GM23248 (cell line): ENCODE data around the gene ADGRL3. TPM values are rescaled to one million over a fixed set of nuclear protein-coding genes. Genes with fewer than 3 reads are reported as not detected.

Experiments
- DNase-seq: peaks from one replicate; pipeline ENCODE4 v3.0.0-alpha.2; 2015
- H2AFZ ChIP-seq: fragments of 200-600 bp; sonication (generic); 2 replicates; pipeline ENCODE4 v1.6.1; 2016; ENCODE audit warnings: antibody characterized with exemption
- H3F3A ChIP-seq: fragments of 200-600 bp; sonication (generic); 2 replicates; pipeline ENCODE4 v1.6.1; 2016; ENCODE audit warnings: mild to moderate bottlenecking, antibody characterized with exemption, mixed run types; ENCODE audit not compliant: insufficient read depth
- H3K27ac ChIP-seq: fragments of 200-600 bp; sonication (generic); 2 replicates; pipeline ENCODE4 v1.5.1; 2016; ENCODE audit warnings: mild to moderate bottlenecking
- H3K27me3 ChIP-seq: fragments of 200-600 bp; sonication (generic); replicated peaks from 2 replicates; pipeline ENCODE4 v1.6.1; 2016; ENCODE audit warnings: mild to moderate bottlenecking; ENCODE audit not compliant: insufficient read depth
- H3K36me3 ChIP-seq: fragments of 200-600 bp; sonication (generic); 2 replicates; pipeline ENCODE4 v1.6.1; 2016; ENCODE audit warnings: low read depth, mild to moderate bottlenecking
- H3K4me1 ChIP-seq: fragments of 200-600 bp; sonication (generic); 2 replicates; pipeline ENCODE4 v1.6.1; 2016; ENCODE audit warnings: mild to moderate bottlenecking; ENCODE audit not compliant: insufficient read depth
- H3K4me2 ChIP-seq: fragments of 200-600 bp; sonication (generic); one replicate; pipeline ENCODE4 v1.6.1; 2016; ENCODE audit warnings: mild to moderate bottlenecking; ENCODE audit not compliant: unreplicated experiment
- H3K4me3 ChIP-seq: fragments of 200-600 bp; sonication (generic); 2 replicates; pipeline ENCODE4 v1.5.1; 2016; ENCODE audit warnings: mild to moderate bottlenecking
- H3K79me2 ChIP-seq: fragments of 200-600 bp; sonication (generic); 2 replicates; pipeline ENCODE4 v1.6.1; 2016; ENCODE audit warnings: mild to moderate bottlenecking; ENCODE audit not compliant: insufficient read depth
- H3K9ac ChIP-seq: fragments of 200-600 bp; sonication (generic); 2 replicates; pipeline ENCODE4 v1.6.1; 2016; ENCODE audit warnings: mild to moderate bottlenecking
- H3K9me2 ChIP-seq: fragments of 200-600 bp; sonication (generic); 2 replicates; pipeline ENCODE4 v1.6.1; 2016; ENCODE audit warnings: mixed run types, mild to moderate bottlenecking, moderate library complexity; ENCODE audit not compliant: insufficient read depth
- H3K9me3 ChIP-seq: fragments of 200-600 bp; sonication (generic); one replicate; pipeline ENCODE4 v1.6.1; 2017; ENCODE audit warnings: low read depth
- H4K20me1 ChIP-seq: fragments of 200-600 bp; sonication (generic); 2 replicates; pipeline ENCODE4 v1.6.0; 2016; ENCODE audit not compliant: insufficient read depth
- EZH2 ChIP-seq: fragments of 200-600 bp; sonication (generic); IDR thresholded peaks from 2 replicates; pipeline ENCODE4 v1.6.1; 2018; ENCODE audit warnings: antibody characterized with exemption, mild to moderate bottlenecking; ENCODE audit not compliant: insufficient read depth, poor library complexity, severe bottlenecking
- EZH2phosphoT487 ChIP-seq: fragments of 200-600 bp; sonication (generic); IDR thresholded peaks from 2 replicates; pipeline ENCODE4 v1.6.1; 2018; ENCODE audit warnings: antibody characterized with exemption, moderate library complexity, mild to moderate bottlenecking, low read depth; ENCODE audit not compliant: insufficient read depth
- WGBS, 2 experiments: methylation state at CpG; one replicate each; pipeline ENCODE4 v1.1.6; 2015 to 2017; ENCODE audit warnings: low lambda C conversion rate in 2 of 2, low coverage in 1 of 2; ENCODE audit errors: missing lambda C conversion rate in 2 of 2; 5-methylcytosine and 5-hydroxymethylcytosine counted together
- in situ Hi-C: fragments of 300-500 bp; cut with MboI; formaldehyde crosslinking; loops from 2 replicates; pipeline ENCODE4 v1.15.0; 2020
- polyA plus RNA-seq: library from polyadenylated mRNA; unstranded; fragments of >200 nt; fragmentation: Nextera tagmentation; extraction: Ambion mirVana; gene quantifications from 2 replicates; pipeline ENCODE4 v1.2.1, GENCODE V29; 2016
- total RNA-seq: library from RNA; depleted of rRNA; stranded (reverse); fragments of >200 nt; shearing (Covaris generic); gene quantifications from 2 replicates; pipeline ENCODE4 v1.2.3, GENCODE V29; 2014

The ADGRL3 gene
- total and polyA plus RNA-seq, 2 experiments from 2014 or later: not detected

GRCh38 chr4:61437923-61438322 is 237.8 kb downstream of the ADGRL3 start:
- Histone ChIP-seq H3K4me1 (no peaks in the 10 kb centered on the region), H3K9ac (no peak overlapping the region), H3K36me3 (no peaks in the 10 kb centered on the region), H3F3A (no peaks in the 10 kb centered on the region), H3K27ac (no peak overlapping the region), H3K9me3 (no peaks in the 10 kb centered on the region), H3K9me2 (no peaks in the 10 kb centered on the region), H3K79me2 (no peaks in the 10 kb centered on the region), H2AFZ (no peak overlapping the region), H3K4me3 (no peak overlapping the region), H3K27me3 (no peaks in the 10 kb centered on the region), H3K4me2 (no peak overlapping the region), H4K20me1 (no peaks in the 10 kb centered on the region)
- DNase-seq: no peak
- in situ Hi-C loops: no loop called here
- TF ChIP-seq EZH2: no peak
- TF ChIP-seq EZH2phosphoT487: no peak

DNA sequence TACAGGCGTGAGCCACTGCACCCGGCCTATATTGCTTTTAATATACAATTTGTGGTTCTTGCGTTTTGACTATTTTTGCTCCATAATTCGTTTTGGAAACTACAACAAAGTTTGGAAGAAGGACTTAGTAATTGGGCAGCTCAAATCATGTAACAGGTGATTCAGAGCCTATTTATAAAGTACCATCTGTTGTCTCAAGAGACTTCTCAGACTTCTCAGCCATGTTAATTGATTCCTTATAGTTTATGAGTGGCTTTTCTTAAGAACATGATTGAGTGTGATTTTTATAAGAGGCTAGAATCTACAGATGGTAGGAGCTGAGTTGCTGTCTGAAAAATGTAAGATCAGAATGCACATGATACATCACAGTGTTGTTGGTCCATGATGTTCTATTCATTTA is 240.2 kb downstream of the ADGRL3 start:
- WGBS, 2 experiments: 25 to 34% methylated on average over 4 of the region's 4 CpGs
- DNase-seq: no peak
- TF ChIP-seq EZH2phosphoT487 (no peak), EZH2 (no peak)
- Histone ChIP-seq H3K27ac (no peak overlapping the region), H3K9ac (no peak overlapping the region), H3K4me1 (no peaks in the 10 kb centered on the region), H3K4me3 (no peak overlapping the region), H3K9me3 (no peaks in the 10 kb centered on the region), H3K36me3 (no peaks in the 10 kb centered on the region), H2AFZ (no peak overlapping the region), H3K9me2 (no peaks in the 10 kb centered on the region), H3F3A (no peaks in the 10 kb centered on the region), H3K79me2 (no peaks in the 10 kb centered on the region), H3K4me2 (no peak overlapping the region), H3K27me3 (no peaks in the 10 kb centered on the region), H4K20me1 (no peaks in the 10 kb centered on the region)
- in situ Hi-C loops: no loop called here

- H3K9me2 ChIP-seq: no peaks in the 10 kb centered on the region
- no peak for DNase-seq
- no peaks in the 10 kb centered on the region for H3K36me3 ChIP-seq
- H3K79me2 ChIP-seq: no peaks in the 10 kb centered on the region
- H3K9me3 ChIP-seq: no peaks in the 10 kb centered on the region
- 5 to 6% methylated on average over 2 of the region's 2 CpGs for WGBS, 2 experiments
- H3K4me2 ChIP-seq: no peak overlapping the region
- no peaks in the 10 kb centered on the region for H4K20me1 ChIP-seq
- in situ Hi-C loops: no loop called here
- H3F3A ChIP-seq: no peaks in the 10 kb centered on the region
- H3K4me3 ChIP-seq: no peak overlapping the region
- TF ChIP-seq EZH2 (no peak), EZH2phosphoT487 (no peak)
- no peak overlapping the region for H3K27ac ChIP-seq
- H2AFZ ChIP-seq: no peak overlapping the region
- H3K4me1 ChIP-seq: no peaks in the 10 kb centered on the region
- no peak overlapping the region for H3K9ac ChIP-seq
- no peaks in the 10 kb centered on the region for H3K27me3 ChIP-seq
These were observed 242.8 kb downstream of the ADGRL3 start for GRCh38 chr4:61442936-61443335.

DNA sequence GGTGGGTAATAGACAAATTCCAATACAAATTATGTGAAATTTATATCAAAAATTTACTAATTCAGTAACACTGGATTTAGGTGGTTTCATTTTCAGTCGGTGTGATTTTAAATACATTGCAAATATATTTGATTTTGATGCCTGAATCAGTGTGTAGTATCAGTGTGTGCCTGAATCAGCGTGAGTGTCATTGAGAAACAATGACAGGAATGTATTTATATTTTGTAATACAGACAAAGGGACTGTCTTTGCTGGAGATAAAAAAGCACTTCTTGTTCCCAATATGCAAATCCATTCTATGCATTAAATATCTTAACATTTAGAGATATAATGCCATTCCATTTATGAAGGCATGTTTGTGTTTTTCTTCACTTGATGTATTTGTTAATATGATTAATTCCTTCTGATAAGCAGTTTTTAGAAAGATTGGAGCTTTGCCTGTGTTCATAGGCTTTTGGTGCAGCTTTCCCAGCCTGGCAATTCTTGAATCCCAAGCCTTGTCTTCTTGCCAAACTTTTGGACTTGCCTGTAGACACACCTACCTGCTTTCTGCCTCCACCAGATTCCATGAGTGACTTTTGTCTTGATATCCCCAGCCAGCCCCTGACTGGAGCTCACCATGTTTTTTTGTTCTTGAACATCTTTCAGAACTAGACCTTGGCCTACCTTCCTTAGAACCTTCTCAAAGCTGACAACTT is 243.8 kb downstream of the ADGRL3 start:
- H3F3A ChIP-seq: no peaks in the 10 kb centered on the region
- DNase-seq: no peak
- TF ChIP-seq EZH2 (no peak), EZH2phosphoT487 (no peak)
- H3K79me2 ChIP-seq: no peaks in the 10 kb centered on the region
- H4K20me1 ChIP-seq: no peaks in the 10 kb centered on the region
- no peak overlapping the region for H3K27ac ChIP-seq
- 4 to 10% methylated on average over 2 of the region's 2 CpGs for WGBS, 2 experiments
- H3K36me3 ChIP-seq: no peaks in the 10 kb centered on the region
- no peaks in the 10 kb centered on the region for H3K4me1 ChIP-seq
- H3K9me3 ChIP-seq: no peaks in the 10 kb centered on the region
- H3K9ac ChIP-seq: no peak overlapping the region
- no peaks in the 10 kb centered on the region for H3K27me3 ChIP-seq
- no peak overlapping the region for H3K4me3 ChIP-seq
- no peak overlapping the region for H3K4me2 ChIP-seq
- H3K9me2 ChIP-seq: no peaks in the 10 kb centered on the region
- in situ Hi-C loops: no loop called here
- no peak overlapping the region for H2AFZ ChIP-seq

DNA sequence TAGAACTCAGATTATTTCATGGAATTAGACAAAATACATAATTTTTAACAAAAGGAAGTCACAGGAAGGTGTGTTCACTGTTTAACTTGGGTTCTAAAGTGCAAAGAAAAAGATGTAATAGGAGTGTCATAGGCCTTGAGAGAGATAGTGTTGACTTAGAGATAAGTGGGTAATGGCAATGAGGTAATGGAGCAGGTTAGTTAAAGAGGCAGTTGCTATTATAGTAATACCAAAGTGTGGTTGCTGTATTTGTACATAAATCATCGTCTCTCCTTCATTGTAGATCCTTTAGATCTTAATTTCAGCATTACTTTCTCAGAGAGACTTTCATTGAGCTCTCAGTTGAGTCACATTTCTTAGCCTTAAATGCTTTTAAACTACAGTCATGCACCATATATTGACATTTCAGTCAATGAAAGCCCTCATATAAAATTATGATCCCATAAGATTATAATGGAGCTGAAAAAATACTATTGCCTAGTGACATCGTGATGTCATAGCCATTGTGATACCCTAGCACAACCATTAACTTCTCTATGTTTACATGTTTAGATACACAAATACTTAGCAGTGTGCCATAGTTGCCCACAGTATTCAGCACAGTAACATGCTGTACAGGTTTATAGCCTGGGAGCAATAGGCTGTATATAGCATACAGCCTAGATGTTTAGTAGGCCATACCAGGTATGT is 245.4 kb downstream of the ADGRL3 start:
- H3K9ac ChIP-seq: no peak overlapping the region
- H2AFZ ChIP-seq: no peak overlapping the region
- no peaks in the 10 kb centered on the region for H4K20me1 ChIP-seq
- 23 to 25% methylated on average over 2 of the region's 2 CpGs for WGBS, 2 experiments
- no peaks in the 10 kb centered on the region for H3K79me2 ChIP-seq
- H3F3A ChIP-seq: no peaks in the 10 kb centered on the region
- H3K27me3 ChIP-seq: no peaks in the 10 kb centered on the region
- no peak for DNase-seq
- in situ Hi-C loops: no loop called here
- no peak overlapping the region for H3K4me3 ChIP-seq
- H3K9me2 ChIP-seq: no peaks in the 10 kb centered on the region
- no peak overlapping the region for H3K4me2 ChIP-seq
- H3K4me1 ChIP-seq: no peaks in the 10 kb centered on the region
- TF ChIP-seq EZH2 (no peak), EZH2phosphoT487 (no peak)
- no peaks in the 10 kb centered on the region for H3K9me3 ChIP-seq
- H3K27ac ChIP-seq: no peak overlapping the region
- H3K36me3 ChIP-seq: no peaks in the 10 kb centered on the region
